Calu3 (cell line): Measurements from ENCODE around the gene ARIH1. TPM values are rescaled to one million over a fixed set of nuclear protein-coding genes. Genes with fewer than 3 reads are reported as not detected.
"Not testable (repeated sequence)": the region's sequence is repeated elsewhere in the genome, so short reads cannot be mapped to it uniquely, and the experiment has no call there.

Source experiments
- BruUV-seq: library from RNA; stranded (reverse); fragments of 400-500 nt; replicated peaks from 2 replicates; lab custom pipeline; 2021; lab: Mats Ljungman, UMichigan
- CTCF ChIA-PET: fragments of 300-600 bp; sonication (Branson Sonifier 250); formaldehyde crosslinking; loops from one replicate; lab custom pipeline; 2022; ENCODE audit warnings: antibody characterized with exemption; lab: Charles Lee
- DNase-seq: peaks from one replicate; pipeline ENCODE4 v3.0.0; 2022
- H3K27ac Mint-ChIP-seq: one replicate; pipeline ENCODE4 v1.8.0; 2022; ENCODE audit warnings: mixed read lengths; ENCODE audit not compliant: unreplicated experiment
- H3K27me3 Mint-ChIP-seq: one replicate; pipeline ENCODE4 v1.8.0; 2022; ENCODE audit warnings: mixed read lengths; ENCODE audit not compliant: unreplicated experiment
- H3K36me3 Mint-ChIP-seq: one replicate; pipeline ENCODE4 v1.8.0; 2022; ENCODE audit warnings: mild to moderate bottlenecking, moderate library complexity, mixed read lengths; ENCODE audit not compliant: insufficient read depth, unreplicated experiment
- H3K4me1 Mint-ChIP-seq: one replicate; pipeline ENCODE4 v1.8.0; 2022; ENCODE audit warnings: mild to moderate bottlenecking, low read depth, mixed read lengths; ENCODE audit not compliant: unreplicated experiment
- H3K4me3 Mint-ChIP-seq: one replicate; pipeline ENCODE4 v1.8.0; 2022; ENCODE audit warnings: mild to moderate bottlenecking, low read depth, moderate library complexity, mixed read lengths; ENCODE audit not compliant: unreplicated experiment
- H3K9me3 Mint-ChIP-seq: one replicate; pipeline ENCODE4 v1.8.0; 2022; ENCODE audit warnings: low read depth, mixed read lengths; ENCODE audit not compliant: unreplicated experiment
- CTCF ChIP-seq: fragments of 200-600 bp; IDR thresholded peaks from one replicate; pipeline ENCODE4 v1.8.0; 2022; ENCODE audit warnings: antibody characterized with exemption; ENCODE audit not compliant: unreplicated experiment
- intact Hi-C: fragments of 100-400 bp; cut with micrococcal nuclease; formaldehyde crosslinking; loops from one replicate; pipeline ENCODE4 v1.10.0; 2022; ENCODE audit not compliant: unreplicated experiment
- total RNA-seq: library from RNA; stranded (reverse); gene quantifications from 2 replicates; pipeline ENCODE4 v1.2.3, GENCODE V29; 2022

Gene ARIH1
- total RNA-seq, 1 experiment from 2014 or later = 179 TPM

GRCh38 chr15:72604794-72605193 lies 130.7 kb downstream of the ARIH1 start:
- CTCF ChIA-PET = no interaction called here

DNA sequence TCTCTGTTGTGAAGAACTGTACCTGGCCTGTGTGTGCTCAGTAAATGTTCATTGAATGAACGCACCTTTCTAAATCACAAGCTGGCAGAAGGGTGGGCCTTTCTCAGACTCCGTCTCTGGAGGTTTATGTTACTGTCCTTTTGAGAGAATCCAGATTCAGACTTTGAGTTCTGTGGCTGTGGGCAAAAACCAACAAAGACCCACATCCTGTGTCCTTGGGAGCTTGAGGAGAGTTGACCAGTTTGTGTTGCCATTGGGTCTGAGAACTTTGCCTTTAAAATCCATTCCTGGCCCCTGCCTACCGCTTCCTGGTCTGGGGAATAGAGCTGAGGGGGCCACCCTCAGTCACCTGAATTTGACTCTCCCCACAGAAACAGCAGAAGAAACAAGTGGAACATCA lies 134.0 kb downstream of the ARIH1 start:
- H3K36me3 Mint-ChIP-seq, H3K9me3 Mint-ChIP-seq, BruUV-seq, H3K4me3 Mint-ChIP-seq, DNase-seq, H3K4me1 Mint-ChIP-seq, H3K27ac Mint-ChIP-seq, intact Hi-C loops: not testable (repeated sequence)
- H3K27me3 Mint-ChIP-seq = peaks cover 15% of the 10 kb centered on the region
- CTCF ChIA-PET = interaction anchor here (0.6 to 0.7 kb wide), 3 partner anchors 8 to 515 kb away, joined by 3 to 4 read pairs (median 3); no protein-coding TSS in a partner anchor

More at GRCh38 chr15:72604794-72605193, 130.7 kb downstream of the ARIH1 start:
- no peak overlapping the region for H3K27ac Mint-ChIP-seq
- H3K4me1 Mint-ChIP-seq = no peaks in the 10 kb centered on the region
- no peaks in the 10 kb centered on the region for H3K9me3 Mint-ChIP-seq
- intact Hi-C loops = loop anchor here (5.0 kb wide), 1 partner anchor 478 kb away; no protein-coding TSS in a partner anchor
- peaks cover 5% of the 10 kb centered on the region for H3K36me3 Mint-ChIP-seq
- peaks cover 15% of the 10 kb centered on the region for H3K27me3 Mint-ChIP-seq
- no peak overlapping the region for H3K4me3 Mint-ChIP-seq
- BruUV-seq = no TSS peak
- TF ChIP-seq CTCF = no peak
- no peak for DNase-seq

- Mint-ChIP-seq H3K4me1 (no peaks in the 10 kb centered on the region), H3K27me3 (no peaks in the 10 kb centered on the region), H3K27ac (no peak overlapping the region), H3K9me3 (no peaks in the 10 kb centered on the region), H3K36me3 (peaks cover 5% of the 10 kb centered on the region), H3K4me3 (no peak overlapping the region)
- no peak for DNase-seq
- TF ChIP-seq CTCF = no peak
- BruUV-seq = no TSS peak
- CTCF ChIA-PET = no interaction called here
- intact Hi-C loops = no loop called here
Observed at GRCh38 chr15:72609862-72610261, 135.7 kb downstream of the ARIH1 start.

- H3K4me1 Mint-ChIP-seq, H3K36me3 Mint-ChIP-seq, DNase-seq, BruUV-seq, H3K9me3 Mint-ChIP-seq, H3K27ac Mint-ChIP-seq, H3K27me3 Mint-ChIP-seq, intact Hi-C loops, H3K4me3 Mint-ChIP-seq: not testable (repeated sequence)
- CTCF ChIA-PET = interaction anchor here (0.7 kb wide), 1 partner anchor 907 kb away, joined by 12 read pairs; no protein-coding TSS in a partner anchor
Observed at GRCh38 chr15:72612324-72612723, 138.2 kb downstream of the ARIH1 start.

GRCh38 chr15:72614810-72615532 lies 140.8 kb downstream of the ARIH1 start:
- CTCF ChIA-PET = no interaction called here
- no TSS peak for BruUV-seq
- no peaks in the 10 kb centered on the region for H3K36me3 Mint-ChIP-seq
- H3K4me1 Mint-ChIP-seq = no peaks in the 10 kb centered on the region
- no peak overlapping the region for H3K4me3 Mint-ChIP-seq
- no peaks in the 10 kb centered on the region for H3K9me3 Mint-ChIP-seq
- TF ChIP-seq CTCF = no peak
- DNase-seq = no peak
- H3K27me3 Mint-ChIP-seq = no peaks in the 10 kb centered on the region
- intact Hi-C loops = no loop called here
- no peak overlapping the region for H3K27ac Mint-ChIP-seq

DNA sequence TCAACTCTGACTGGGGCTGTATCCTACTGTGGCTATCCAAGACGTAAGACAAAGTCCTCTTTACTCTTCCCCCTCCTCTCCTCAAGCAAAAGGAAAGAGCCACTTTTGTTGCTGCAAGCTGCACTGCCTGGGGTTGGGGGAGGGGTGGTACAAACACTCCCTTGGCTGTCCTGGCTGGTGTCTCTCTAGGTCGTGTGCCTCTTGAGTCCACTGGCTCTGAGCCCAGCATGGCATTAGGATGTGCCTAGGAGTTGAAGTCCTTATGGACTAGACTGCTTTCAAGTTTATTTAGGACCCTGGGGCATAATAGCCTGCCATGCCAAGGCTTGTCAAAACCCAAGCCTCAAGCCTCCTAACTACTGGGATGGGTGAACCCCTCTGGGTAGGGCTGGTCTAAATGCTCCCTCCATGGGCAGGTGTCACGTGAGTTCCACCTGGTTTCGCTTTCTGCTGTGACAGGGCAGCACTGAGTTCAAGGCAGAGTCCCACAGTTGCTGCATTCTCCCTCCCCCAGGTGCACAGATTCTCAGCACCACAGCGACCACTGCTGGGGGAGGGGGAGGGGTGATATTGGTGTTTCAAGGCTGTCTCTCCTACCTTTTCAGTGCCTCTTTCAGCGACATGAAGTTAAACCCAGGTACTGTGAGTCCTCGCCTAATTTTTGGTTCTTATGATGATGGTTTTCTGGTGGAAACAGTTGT lies 141.6 kb downstream of the ARIH1 start:
- BruUV-seq, DNase-seq, H3K4me3 Mint-ChIP-seq, H3K27ac Mint-ChIP-seq, H3K4me1 Mint-ChIP-seq, H3K27me3 Mint-ChIP-seq, intact Hi-C loops, H3K9me3 Mint-ChIP-seq, H3K36me3 Mint-ChIP-seq, CTCF ChIA-PET: not testable (repeated sequence)
